ENCODE measurements around the gene CTSK. TPM values are rescaled to one million over a fixed set of nuclear protein-coding genes. Genes with fewer than 3 reads are reported as not detected.

Gene CTSK
- total RNA-seq, 2 experiments from 2014 or later: 1.6 to 1.8 TPM

DNA sequence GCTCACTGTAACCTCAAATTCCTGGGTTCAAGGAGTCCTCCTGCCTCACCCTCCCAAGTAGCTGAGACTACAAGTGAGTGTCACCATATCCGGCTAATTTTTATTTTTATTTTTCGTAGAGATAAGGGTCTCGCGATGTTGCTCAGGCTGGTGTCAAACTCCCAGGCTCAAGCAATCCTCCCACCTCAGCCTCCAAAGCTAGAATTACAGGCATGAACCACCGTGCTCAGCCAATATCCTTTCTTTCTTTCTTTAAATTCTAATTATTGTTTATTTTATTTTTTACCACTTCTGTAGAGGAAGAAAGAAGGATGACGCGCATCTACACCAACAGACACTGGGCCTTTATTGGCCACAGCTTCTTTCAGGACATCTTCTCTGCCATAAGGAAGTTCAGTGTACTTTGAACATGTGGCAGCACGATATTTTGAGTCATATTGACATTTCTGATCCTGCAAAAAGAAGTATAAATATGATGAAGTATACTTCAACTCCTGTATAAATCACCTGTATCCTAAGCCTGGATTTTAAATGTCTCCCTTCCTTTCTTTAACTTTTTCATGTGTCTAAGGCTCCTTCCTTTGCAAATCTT lies 58.2 kb downstream of the CTSK start:
- intact Hi-C loops (cut with micrococcal nuclease; ENCODE audit: unreplicated experiment): no loop called here
- Histone ChIP-seq H3K4me3 (ENCODE audit: low read depth, low read length, poor library complexity, severe bottlenecking) (no peak overlapping the region), H3K9me2 (ENCODE audit: insufficient read depth, low read length) (no peaks in the 10 kb centered on the region), H3K36me3 (ENCODE audit: insufficient read depth, low read length) (peaks cover 95% of the 10 kb centered on the region), H2AFZ (ENCODE audit: low read length) (no peak overlapping the region), H3K4me1 (ENCODE audit: insufficient read depth, low read length, poor library complexity, severe bottlenecking) (no peaks in the 10 kb centered on the region), H4K20me1 (ENCODE audit: insufficient read depth, low read length) (no peaks in the 10 kb centered on the region), H3K27ac (ENCODE audit: low read depth, low read length, poor library complexity, severe bottlenecking) (no peak overlapping the region), H3K79me2 (ENCODE audit: insufficient read depth, low read depth, low read length) (no peaks in the 10 kb centered on the region), H3K9me3 (ENCODE audit: low read length) (no peaks in the 10 kb centered on the region), H3K4me2 (ENCODE audit: low read length) (no peak overlapping the region)
- POLR2A ChIA-PET: interaction anchor here (0.6 to 1.0 kb wide), 2 partner anchors 13 to 108 kb away, joined by 3 read pairs; no protein-coding TSS in a partner anchor
- TF ChIP-seq EZH2phosphoT487 (IDR thresholded peaks at IDR 0.05; ENCODE audit: borderline replicate concordance, low read depth, low read length): no peak
- TF ChIP-seq, protein P1, sequence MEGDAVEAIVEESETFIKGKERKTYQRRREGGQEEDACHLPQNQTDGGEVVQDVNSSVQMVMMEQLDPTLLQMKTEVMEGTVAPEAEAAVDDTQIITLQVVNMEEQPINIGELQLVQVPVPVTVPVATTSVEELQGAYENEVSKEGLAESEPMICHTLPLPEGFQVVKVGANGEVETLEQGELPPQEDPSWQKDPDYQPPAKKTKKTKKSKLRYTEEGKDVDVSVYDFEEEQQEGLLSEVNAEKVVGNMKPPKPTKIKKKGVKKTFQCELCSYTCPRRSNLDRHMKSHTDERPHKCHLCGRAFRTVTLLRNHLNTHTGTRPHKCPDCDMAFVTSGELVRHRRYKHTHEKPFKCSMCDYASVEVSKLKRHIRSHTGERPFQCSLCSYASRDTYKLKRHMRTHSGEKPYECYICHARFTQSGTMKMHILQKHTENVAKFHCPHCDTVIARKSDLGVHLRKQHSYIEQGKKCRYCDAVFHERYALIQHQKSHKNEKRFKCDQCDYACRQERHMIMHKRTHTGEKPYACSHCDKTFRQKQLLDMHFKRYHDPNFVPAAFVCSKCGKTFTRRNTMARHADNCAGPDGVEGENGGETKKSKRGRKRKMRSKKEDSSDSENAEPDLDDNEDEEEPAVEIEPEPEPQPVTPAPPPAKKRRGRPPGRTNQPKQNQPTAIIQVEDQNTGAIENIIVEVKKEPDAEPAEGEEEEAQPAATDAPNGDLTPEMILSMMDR (conservative IDR thresholded peaks at IDR 0.05; ENCODE audit: low read length): no peak
- CTCF ChIA-PET (ENCODE audit: unreplicated experiment): no interaction called here
- BruUV-seq (replicated peaks): no TSS peak
- DNase-seq (ENCODE audit: low spot score): no peak

DNA sequence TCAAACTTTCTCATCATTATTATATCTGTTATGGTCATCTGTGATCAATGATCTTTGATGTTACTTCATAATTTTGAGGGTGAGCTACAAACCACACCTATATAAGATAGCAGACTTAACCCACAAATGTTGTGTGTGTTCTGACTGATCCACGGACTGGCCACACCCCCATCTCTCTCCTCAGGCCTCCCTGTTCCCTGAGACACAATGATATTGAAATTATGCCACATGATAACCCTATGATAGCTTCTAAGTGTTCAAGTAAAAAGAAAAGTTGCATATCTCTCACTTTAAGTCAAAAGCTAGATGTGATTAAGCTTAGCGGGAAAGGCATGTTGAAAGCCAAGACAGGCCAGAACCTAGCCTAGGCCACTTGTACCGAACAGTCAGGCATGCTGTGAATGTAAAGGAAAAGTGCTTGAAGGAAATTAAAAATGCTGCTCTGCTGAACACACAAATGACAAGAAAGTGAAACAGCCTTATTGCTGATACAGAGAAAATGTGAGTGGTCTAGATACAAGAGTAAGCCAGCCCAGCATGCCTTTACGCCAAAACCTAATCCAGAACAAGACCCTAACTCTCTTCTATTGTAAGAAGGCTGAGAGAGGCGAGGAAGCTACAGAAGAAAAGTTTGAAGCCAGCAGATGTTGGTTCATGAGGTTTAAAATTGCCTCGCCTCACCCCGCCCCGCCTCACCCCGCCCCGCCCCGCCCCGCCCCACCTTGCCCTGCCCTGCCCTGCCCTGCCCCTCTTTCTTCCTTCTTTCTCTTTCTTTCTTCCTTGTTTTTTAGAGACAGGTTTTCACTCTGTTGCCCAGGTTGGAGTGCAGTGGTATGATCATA lies 59.0 kb downstream of the CTSK start:
- no TSS peak for BruUV-seq (replicated peaks)
- Histone ChIP-seq H3K9me3 (ENCODE audit: low read length) (no peaks in the 10 kb centered on the region), H3K79me2 (ENCODE audit: insufficient read depth, low read depth, low read length) (no peaks in the 10 kb centered on the region), H3K36me3 (ENCODE audit: insufficient read depth, low read length) (peaks cover 91% of the 10 kb centered on the region), H2AFZ (ENCODE audit: low read length) (no peak overlapping the region), H3K4me3 (ENCODE audit: low read depth, low read length, poor library complexity, severe bottlenecking) (no peak overlapping the region), H3K9me2 (ENCODE audit: insufficient read depth, low read length) (no peaks in the 10 kb centered on the region), H3K4me1 (ENCODE audit: insufficient read depth, low read length, poor library complexity, severe bottlenecking) (no peaks in the 10 kb centered on the region), H3K4me2 (ENCODE audit: low read length) (no peak overlapping the region), H3K27ac (ENCODE audit: low read depth, low read length, poor library complexity, severe bottlenecking) (no peak overlapping the region), H4K20me1 (ENCODE audit: insufficient read depth, low read length) (no peaks in the 10 kb centered on the region)
- no peak for DNase-seq (ENCODE audit: low spot score)
- ChIA-PET CTCF (ENCODE audit: unreplicated experiment) (no interaction called here), POLR2A (interaction anchor here (0.6 to 1.0 kb wide), 3 partner anchors 12 to 25 kb away, joined by 3 to 6 read pairs (median 4); no protein-coding TSS in a partner anchor)
- TF ChIP-seq EZH2phosphoT487 (IDR thresholded peaks at IDR 0.05; ENCODE audit: borderline replicate concordance, low read depth, low read length): no peak
- TF ChIP-seq, protein P1 (conservative IDR thresholded peaks at IDR 0.05; ENCODE audit: low read length): no peak
- intact Hi-C loops (cut with micrococcal nuclease; ENCODE audit: unreplicated experiment): no loop called here

Small RNA genes lying within 50 kb of the gene (small RNA-seq; reads per million reads assigned to genes)
- gene RNU6-1309P: not detected

Other genes starting within 250 kb of the CTSK start
- 102 and 125 TPM in 2 replicates for gene MCL1, start 228.7 kb downstream of the CTSK start, total RNA-seq (2014; rRNA removed; shearing (Covaris generic))
- gene MCL1, start 228.7 kb downstream of the CTSK start, total RNA-seq (2022): 144 and 157 TPM in 2 replicates
- gene ENSA, start 178.6 kb downstream of the CTSK start, total RNA-seq (2014; rRNA removed; shearing (Covaris generic)): 97.1 and 116 TPM in 2 replicates
- gene ENSA, start 178.6 kb downstream of the CTSK start, total RNA-seq (2022): 164 and 166 TPM in 2 replicates
- gene GOLPH3L, start 111.1 kb downstream of the CTSK start, total RNA-seq (2014; rRNA removed; shearing (Covaris generic)): 6.2 and 13.2 TPM in 2 replicates
- gene GOLPH3L, start 111.1 kb downstream of the CTSK start, total RNA-seq (2022): 28.4 and 29.0 TPM in 2 replicates
- not detected in 2 replicates for gene HORMAD1, start 87.4 kb downstream of the CTSK start, total RNA-seq (2014; rRNA removed; shearing (Covaris generic))
- gene HORMAD1, start 87.4 kb downstream of the CTSK start, total RNA-seq (2022): 0.22 and 0.89 TPM in 2 replicates
- 38.7 and 47.4 TPM in 2 replicates for gene CTSS, start 42.5 kb downstream of the CTSK start, total RNA-seq (2014; rRNA removed; shearing (Covaris generic))
- 40.6 and 42.6 TPM in 2 replicates for gene CTSS, start 42.5 kb downstream of the CTSK start, total RNA-seq (2022)
- gene ARNT, start 68.3 kb upstream of the CTSK start, total RNA-seq (2014; rRNA removed; shearing (Covaris generic)): 14.1 and 21.9 TPM in 2 replicates
- 29.7 and 32.6 TPM in 2 replicates for gene ARNT, start 68.3 kb upstream of the CTSK start, total RNA-seq (2022)
- gene CTXND2, start 78.9 kb upstream of the CTSK start, total RNA-seq (2014; rRNA removed; shearing (Covaris generic)): not detected in 2 replicates
- gene CTXND2, start 78.9 kb upstream of the CTSK start, total RNA-seq (2022): not detected in 2 replicates
- 42.3 and 66.8 TPM in 2 replicates for gene SETDB1, start 118.1 kb upstream of the CTSK start, total RNA-seq (2014; rRNA removed; shearing (Covaris generic))
- 73.6 and 81.1 TPM in 2 replicates for gene SETDB1, start 118.1 kb upstream of the CTSK start, total RNA-seq (2022)
- 50.9 and 64.7 TPM in 2 replicates for gene CERS2, start 166.6 kb upstream of the CTSK start, total RNA-seq (2014; rRNA removed; shearing (Covaris generic))
- 92.8 and 96.6 TPM in 2 replicates for gene CERS2, start 166.6 kb upstream of the CTSK start, total RNA-seq (2022)
- gene ANXA9, start 174.0 kb upstream of the CTSK start, total RNA-seq (2014; rRNA removed; shearing (Covaris generic)): 0.67 and 1.1 TPM in 2 replicates
- gene ANXA9, start 174.0 kb upstream of the CTSK start, total RNA-seq (2022): 0.39 and 0.65 TPM in 2 replicates
- gene MINDY1, start 198.6 kb upstream of the CTSK start, total RNA-seq (2014; rRNA removed; shearing (Covaris generic)): 3.8 and 8.5 TPM in 2 replicates
- 10.2 and 13.8 TPM in 2 replicates for gene MINDY1, start 198.6 kb upstream of the CTSK start, total RNA-seq (2022)
- gene PRUNE1, start 200.2 kb upstream of the CTSK start, total RNA-seq (2014; rRNA removed; shearing (Covaris generic)): 15.4 and 18.8 TPM in 2 replicates
- 20.4 and 20.8 TPM in 2 replicates for gene PRUNE1, start 200.2 kb upstream of the CTSK start, total RNA-seq (2022)
- gene BNIPL, start 228.3 kb upstream of the CTSK start, total RNA-seq (2014; rRNA removed; shearing (Covaris generic)): 1.6 and 2.1 TPM in 2 replicates
- gene BNIPL, start 228.3 kb upstream of the CTSK start, total RNA-seq (2022): 0.74 and 3.2 TPM in 2 replicates
- gene C1orf56, start 239.5 kb upstream of the CTSK start, total RNA-seq (2014; rRNA removed; shearing (Covaris generic)): 0.54 TPM in 1 of 2 replicates, not detected in the other
- gene C1orf56, start 239.5 kb upstream of the CTSK start, total RNA-seq (2022): 0.25 TPM in 1 of 2 replicates, not detected in the other

All from OCI-LY7 (cell line).